Glomerular endothelial cell (primary cell): Measurements from ENCODE around the gene CLDND1. TPM values are rescaled to one million over a fixed set of nuclear protein-coding genes. Genes with fewer than 3 reads are reported as not detected.

Experiments
- DNase-seq: peaks from one replicate; pipeline ENCODE4 v3.0.0-alpha.2; 2011; ENCODE audit warnings: low read depth, low spot score; ENCODE audit errors: extremely low read depth
- total RNA-seq: library from RNA; depleted of rRNA; stranded (reverse); fragments of >200 nt; gene quantifications from 2 replicates; pipeline ENCODE4 v1.2.3, GENCODE V29; 2015

Gene CLDND1
- total RNA-seq, 1 donor from 2014 or later = 118 TPM

DNA sequence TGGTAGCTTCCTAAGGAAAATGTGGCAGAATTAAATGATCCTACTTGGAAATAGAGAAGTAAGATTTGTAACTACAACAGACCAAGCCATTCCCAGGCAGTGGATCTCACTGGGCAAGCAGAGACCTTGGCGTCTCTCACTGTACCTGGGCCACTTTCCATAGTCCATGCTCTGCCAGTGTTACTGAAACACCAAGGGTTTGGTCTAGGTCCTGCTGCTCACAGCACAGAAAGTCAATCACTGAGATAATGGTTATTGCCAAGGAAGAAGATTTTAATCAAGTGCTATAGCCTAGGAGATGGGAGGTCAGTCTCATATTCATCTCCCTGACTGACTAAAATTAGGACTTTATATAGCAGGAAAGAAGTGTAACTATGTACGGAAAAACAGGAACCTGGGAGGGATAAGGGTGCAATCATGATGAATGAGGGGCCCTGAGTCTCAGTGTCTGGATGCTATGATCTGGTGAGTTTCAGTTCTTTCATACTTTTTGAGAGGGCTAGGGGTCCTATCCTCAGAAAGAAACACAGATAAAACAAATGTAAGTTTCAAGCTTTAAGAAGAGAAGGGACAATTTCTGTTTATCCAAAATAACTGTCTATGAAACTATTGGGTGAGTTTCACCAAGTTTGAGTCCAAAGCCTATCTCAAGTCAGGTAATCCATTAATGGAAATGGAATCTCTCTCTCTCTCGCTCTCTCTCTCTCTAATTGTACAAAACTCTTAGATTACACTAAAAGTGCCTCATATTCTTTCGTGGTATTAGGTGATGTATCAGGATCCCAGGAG lies 29.7 kb upstream of the CLDND1 start:
- no peak for DNase-seq

DNA sequence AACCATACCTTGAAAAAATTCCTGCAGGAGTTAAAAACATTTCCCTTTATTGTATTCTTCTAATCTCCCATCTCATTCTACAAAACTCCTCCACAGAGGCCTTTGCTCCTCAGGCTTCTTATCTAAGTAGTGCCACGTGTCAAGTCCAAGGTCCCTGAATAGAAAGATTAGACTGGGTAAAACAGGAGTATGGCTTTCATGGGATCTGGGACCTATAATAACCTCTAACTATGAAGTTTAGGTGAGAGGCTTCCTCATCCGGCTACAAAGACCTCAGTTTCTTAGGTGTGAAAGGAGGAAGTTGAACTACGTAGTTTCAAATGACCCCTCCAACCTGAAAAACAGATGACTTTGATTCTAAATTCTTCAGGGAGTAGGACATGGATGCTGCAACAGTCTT lies 29.1 kb upstream of the CLDND1 start:
- DNase-seq = no peak

- no peak for DNase-seq
Measured at GRCh38 chr3:98551236-98551635, 28.5 kb upstream of the CLDND1 start.

DNA sequence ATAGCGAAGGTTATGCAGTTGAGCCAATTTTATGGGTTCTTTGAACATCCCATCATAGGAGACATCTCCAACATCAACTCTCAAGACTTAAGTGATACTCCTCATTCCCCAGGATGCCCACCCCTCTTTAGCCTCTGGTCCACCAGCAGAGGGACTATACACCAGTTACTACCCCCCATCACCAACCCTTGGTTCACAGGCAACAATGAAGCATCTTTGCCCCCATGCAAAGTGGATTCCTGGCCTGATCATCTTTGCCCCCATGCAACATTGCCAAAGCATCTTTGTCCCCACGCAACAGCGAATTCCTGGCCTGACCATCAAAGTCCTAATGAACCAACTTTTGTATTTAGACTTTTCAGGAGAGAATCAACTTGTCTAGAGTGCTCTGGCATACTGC lies 28.1 kb upstream of the CLDND1 start:
- no peak for DNase-seq

DNA sequence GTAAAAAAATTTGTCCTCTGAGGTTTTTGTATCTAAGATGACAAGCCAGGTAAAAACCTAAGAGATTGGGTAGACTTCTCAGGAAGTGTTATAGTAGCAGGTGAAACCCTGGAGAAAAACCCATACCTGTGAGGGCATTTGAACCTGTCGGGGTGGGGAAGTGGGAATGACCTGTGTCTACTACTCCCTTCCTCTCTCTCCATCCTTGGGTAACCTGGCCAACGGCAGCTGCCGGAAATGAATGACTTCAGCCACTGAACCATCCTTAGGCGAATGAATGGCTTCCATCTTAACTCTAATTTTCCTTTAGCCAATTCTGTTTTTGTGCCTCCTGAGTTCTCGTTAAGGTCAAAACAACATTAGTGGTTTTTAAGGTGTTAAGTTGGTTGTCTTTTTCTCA lies 25.8 kb upstream of the CLDND1 start:
- no peak for DNase-seq

- DNase-seq = no peak
Measured at GRCh38 chr3:98545940-98546339, 23.2 kb upstream of the CLDND1 start.

DNA sequence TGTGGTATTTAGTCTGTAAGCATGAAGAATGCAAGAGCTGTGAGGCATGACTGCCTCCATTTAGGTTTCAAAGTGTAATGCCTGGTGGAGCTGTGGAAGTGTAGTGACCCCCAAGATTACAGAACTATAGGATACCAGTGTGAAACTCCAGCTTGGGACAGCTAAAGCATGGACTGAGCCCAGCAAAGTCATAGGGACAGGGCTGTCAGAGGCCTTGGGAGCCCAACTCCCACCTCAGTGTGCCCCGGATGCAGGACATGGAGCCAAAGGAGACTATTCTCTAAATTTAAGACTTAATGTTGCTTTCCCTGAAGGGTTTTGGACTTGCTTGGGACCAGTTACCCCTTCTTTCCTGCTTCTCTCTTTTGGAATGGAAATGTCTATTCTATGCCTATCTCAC lies 19.9 kb upstream of the CLDND1 start:
- no peak for DNase-seq

- no peak for DNase-seq
Measured at GRCh38 chr3:98541695-98542094, 19.0 kb upstream of the CLDND1 start.

GRCh38 chr3:98540346-98540745 lies 17.6 kb upstream of the CLDND1 start:
- DNase-seq = no peak

DNA sequence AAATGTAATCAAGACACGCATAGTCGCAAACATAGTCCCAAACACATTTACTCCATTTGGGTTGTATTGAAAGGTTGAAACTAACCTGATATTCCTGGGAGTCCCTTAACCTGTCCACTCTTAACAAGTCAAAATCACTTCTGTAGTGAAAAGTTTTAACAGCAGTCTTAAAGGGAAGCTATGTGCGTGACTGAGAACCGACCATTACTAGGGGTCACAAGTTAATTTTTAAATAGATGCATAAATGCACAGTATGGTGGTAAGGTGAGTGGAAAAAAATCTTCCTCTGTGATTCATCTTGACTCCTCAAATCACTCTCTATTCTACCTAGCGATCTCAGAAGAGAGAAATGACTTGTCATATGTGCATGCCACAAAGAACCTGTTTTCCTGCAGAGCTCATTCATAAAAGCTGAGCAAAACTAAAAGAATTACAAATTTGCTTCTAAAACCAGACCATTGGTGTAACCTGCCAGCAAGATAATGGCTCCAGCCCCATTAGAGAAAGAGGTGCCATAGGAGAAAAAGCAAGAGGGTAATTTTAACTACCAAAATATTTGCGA lies 13.8 kb upstream of the CLDND1 start:
- DNase-seq = no peak

DNA sequence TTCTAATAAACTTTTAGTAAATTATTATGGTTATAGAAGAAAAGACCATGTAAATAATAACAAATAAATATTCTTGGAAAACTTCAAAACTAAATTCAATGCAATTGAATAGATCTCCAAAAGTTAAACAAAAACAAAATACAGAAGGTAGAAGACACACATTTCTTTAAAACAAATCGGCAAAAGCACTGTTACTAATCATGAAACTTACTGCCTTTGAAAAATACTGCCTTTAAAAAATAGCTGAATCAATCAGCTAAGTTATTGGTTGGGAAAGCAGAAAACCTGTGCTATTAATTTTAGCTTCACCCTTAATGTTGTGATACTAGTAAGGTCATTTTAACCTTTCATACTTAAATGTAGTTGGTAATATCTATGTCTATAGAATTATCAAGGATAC lies 12.0 kb upstream of the CLDND1 start:
- DNase-seq = no peak

DNA sequence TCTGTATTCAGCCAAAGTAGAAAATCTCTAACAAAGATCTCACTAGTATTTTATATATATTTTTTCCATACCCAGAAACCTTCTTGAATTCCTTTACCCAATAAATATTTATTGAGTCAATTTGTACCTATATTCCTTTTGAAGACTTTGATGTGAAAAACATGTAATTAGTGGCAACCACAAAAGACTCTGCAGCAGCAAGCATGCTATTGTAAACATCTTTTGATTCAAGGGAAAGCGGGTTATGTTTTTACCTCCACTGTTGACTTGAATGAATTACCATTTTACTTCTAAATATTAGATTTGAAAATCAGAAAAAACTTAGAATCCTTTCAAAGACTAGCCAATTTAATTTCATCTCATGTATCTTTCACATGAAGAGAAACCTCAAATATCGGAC lies 11.5 kb upstream of the CLDND1 start:
- no peak for DNase-seq

DNA sequence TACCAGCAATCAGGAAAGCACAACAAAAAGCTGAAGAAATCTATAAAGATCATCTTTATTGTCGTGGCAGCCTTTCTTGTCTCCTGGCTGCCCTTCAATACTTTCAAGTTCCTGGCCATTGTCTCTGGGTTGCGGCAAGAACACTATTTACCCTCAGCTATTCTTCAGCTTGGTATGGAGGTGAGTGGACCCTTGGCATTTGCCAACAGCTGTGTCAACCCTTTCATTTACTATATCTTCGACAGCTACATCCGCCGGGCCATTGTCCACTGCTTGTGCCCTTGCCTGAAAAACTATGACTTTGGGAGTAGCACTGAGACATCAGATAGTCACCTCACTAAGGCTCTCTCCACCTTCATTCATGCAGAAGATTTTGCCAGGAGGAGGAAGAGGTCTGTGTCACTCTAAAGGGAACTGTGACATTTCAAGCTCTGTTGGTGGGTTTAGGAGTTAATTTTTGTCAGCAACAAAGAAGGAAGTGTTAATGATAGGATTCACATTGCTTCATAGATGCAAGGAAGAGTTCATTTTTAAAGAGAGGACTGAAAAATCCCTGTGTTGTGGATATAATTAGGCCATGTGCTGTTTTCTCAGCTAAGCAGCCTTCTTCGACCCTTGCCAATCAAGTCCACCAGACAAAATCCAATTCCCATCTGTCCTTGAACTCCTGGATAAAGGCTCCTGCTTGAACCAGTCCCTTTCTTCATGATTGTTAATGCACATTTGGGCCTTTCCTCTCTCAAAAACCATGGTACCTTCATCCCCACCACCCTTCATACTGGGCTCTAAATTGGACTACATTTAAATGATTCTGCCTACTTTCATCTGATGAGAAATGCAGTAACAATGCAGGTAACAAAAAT lies 10.2 kb upstream of the CLDND1 start:
- DNase-seq = no peak

DNA sequence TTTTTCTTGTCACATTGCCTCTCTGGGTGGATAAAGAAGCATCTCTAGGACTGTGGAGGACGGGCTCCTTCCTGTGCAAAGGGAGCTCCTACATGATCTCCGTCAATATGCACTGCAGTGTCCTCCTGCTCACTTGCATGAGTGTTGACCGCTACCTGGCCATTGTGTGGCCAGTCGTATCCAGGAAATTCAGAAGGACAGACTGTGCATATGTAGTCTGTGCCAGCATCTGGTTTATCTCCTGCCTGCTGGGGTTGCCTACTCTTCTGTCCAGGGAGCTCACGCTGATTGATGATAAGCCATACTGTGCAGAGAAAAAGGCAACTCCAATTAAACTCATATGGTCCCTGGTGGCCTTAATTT lies 9.6 kb upstream of the CLDND1 start:
- DNase-seq = no peak

DNA sequence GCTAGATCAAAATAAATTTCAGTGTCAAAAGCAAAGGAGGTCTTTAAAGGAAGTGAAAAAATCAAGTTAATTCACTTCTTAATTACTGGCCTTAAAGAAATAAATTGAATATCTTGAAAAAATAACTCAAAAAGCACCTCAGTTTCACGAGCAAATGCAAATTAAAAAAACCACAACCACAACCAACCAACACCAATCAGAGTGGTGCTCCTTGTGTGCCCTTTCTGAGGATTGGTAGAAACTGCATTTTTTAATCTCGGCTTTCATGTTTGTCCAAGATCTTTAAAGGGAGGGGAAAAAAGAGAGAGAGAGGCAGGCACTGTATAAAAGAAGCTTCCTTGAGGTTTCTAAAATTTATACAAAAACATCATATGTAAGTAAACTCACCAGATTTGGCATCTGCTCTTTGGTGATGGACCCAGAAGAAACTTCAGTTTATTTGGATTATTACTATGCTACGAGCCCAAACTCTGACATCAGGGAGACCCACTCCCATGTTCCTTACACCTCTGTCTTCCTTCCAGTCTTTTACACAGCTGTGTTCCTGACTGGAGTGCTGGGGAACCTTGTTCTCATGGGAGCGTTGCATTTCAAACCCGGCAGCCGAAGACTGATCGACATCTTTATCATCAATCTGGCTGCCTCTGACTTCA lies 9.0 kb upstream of the CLDND1 start, which contains the start of gene GPR15:
Gene GPR15, plus strand, starts transcription at position 357 of the 653 bp plus-strand sequence. Its CDS starts 56 bp downstream, at position 413.
- DNase-seq = no peak

GRCh38 chr3:98530676-98531075 lies 8.0 kb upstream of the CLDND1 start:
- DNase-seq = no peak

DNA sequence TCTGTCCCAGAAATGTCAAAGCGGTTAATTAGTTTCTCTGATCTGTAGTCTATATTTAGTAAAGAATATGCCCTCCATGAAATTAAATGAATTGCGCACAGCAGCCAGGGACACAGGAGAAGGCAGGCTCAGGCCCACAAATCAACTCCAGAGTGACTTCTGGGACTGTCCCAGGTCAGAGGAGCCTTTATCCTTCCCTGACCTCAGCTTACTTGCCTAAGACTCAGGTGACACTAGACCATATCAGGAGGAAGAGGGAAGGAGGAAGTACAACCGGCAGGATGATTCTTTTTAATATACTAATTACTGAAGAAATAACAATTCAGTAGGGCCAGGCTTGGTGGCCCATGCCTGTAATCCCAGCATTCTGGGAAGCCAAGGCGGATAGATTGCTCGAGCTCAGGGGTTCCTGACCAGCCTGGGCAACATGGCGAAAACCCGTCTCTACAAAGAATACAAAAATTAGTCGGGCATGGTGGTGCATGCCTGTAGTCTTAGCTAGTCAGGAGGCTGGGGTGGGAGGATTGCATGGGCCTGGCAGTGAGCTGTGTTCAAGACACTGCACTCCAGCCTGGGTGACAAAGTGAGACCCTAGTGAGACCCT lies 7.3 kb upstream of the CLDND1 start:
- DNase-seq = no peak

- DNase-seq = no peak
Measured at GRCh38 chr3:98528474-98529346, 6.0 kb upstream of the CLDND1 start.

GRCh38 chr3:98525494-98525893 lies 2.8 kb upstream of the CLDND1 start:
- DNase-seq = no peak
